ENCODE data around the gene LPP. TPM values are rescaled to one million over a fixed set of nuclear protein-coding genes. Genes with fewer than 3 reads are reported as not detected.

LPP gene
- total RNA-seq, 1 experiment from 2014 or later: 20.4 TPM

DNA sequence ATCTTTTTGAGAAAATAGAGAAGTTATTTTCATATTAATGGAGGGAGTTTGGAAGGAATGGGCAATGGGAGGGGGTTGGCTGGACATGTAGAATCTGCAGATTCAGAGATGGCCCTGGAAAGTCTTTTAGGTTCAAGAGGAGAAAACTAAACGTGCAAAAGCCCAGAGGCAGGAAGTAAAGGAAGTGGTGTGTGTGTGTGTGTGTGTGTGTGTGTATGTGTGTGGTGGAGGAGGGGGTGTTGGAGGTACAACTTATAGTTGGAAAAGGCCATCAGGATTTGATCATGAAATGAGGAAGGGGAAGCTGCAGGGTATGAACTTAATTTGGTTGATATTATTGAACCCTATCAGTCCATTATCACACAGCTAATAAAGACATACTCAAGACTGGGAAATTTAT, 5.6 kb upstream of the LPP start:
- Histone ChIP-seq H3K4me1 (ENCODE audit: insufficient read depth, low read length) (peaks cover 12% of the 10 kb centered on the region), H3K9ac (ENCODE audit: low read length) (no peak overlapping the region), H3K27me3 (ENCODE audit: low read length) (no peaks in the 10 kb centered on the region), H2AFZ (ENCODE audit: low read length) (no peak overlapping the region), H3K27ac (ENCODE audit: low read length) (no peak overlapping the region), H3F3A (ENCODE audit: low read length, unreplicated experiment) (no peaks in the 10 kb centered on the region), H3K36me3 (ENCODE audit: low read depth, low read length) (no peaks in the 10 kb centered on the region), H3K9me3 (ENCODE audit: low read length) (no peaks in the 10 kb centered on the region), H3K79me2 (ENCODE audit: low read length) (peaks cover 4% of the 10 kb centered on the region; the same call in 1 of the 2 replicates), H3K4me3 (ENCODE audit: low read length) (no peak overlapping the region), H3K9me2 (replicated peaks; ENCODE audit: low read length) (no peaks in the 10 kb centered on the region), H4K20me1 (ENCODE audit: low read length) (no peaks in the 10 kb centered on the region), H3K4me2 (ENCODE audit: low read length) (no peak overlapping the region)
- POLR2A ChIA-PET (ENCODE audit: unreplicated experiment): no interaction called here
- intact Hi-C loops (cut with micrococcal nuclease): no loop called here
- CTCF ChIA-PET: no interaction called here
- DNase-seq (no peak), ATAC-seq (no peak)
- BruUV-seq (replicated peaks): no TSS peak
- TF ChIP-seq EZH2phosphoT487 (IDR thresholded peaks at IDR 0.05; ENCODE audit: borderline replicate concordance, low read length): no peak
- TF ChIP-seq EZH2 (IDR thresholded peaks at IDR 0.05; ENCODE audit: low read length, unreplicated experiment): no peak
- TF ChIP-seq, protein P1, sequence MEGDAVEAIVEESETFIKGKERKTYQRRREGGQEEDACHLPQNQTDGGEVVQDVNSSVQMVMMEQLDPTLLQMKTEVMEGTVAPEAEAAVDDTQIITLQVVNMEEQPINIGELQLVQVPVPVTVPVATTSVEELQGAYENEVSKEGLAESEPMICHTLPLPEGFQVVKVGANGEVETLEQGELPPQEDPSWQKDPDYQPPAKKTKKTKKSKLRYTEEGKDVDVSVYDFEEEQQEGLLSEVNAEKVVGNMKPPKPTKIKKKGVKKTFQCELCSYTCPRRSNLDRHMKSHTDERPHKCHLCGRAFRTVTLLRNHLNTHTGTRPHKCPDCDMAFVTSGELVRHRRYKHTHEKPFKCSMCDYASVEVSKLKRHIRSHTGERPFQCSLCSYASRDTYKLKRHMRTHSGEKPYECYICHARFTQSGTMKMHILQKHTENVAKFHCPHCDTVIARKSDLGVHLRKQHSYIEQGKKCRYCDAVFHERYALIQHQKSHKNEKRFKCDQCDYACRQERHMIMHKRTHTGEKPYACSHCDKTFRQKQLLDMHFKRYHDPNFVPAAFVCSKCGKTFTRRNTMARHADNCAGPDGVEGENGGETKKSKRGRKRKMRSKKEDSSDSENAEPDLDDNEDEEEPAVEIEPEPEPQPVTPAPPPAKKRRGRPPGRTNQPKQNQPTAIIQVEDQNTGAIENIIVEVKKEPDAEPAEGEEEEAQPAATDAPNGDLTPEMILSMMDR (conservative IDR thresholded peaks at IDR 0.05; ENCODE audit: low read depth, low read length): no peak

DNA sequence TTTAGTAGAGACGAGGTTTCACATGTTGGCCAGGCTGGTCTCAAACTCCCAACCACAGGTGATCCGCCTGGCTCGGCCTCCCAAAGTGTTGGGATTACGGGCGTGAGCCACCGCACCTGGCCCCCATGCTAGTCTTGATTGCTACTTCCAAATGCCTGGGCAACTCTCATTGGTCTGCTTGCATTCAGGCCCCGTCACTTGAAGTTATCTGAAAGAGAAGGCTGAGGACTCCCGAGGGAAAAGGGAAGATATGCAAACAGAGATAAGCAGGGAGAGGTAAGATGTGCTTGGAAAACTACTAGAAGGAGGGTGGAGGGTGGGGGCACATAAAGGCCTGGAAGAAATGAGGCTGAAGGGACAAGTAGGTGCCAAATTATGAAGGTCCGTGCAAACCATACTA, 4.4 kb upstream of the LPP start:
- H3K27me3 ChIP-seq (ENCODE audit: low read length): no peaks in the 10 kb centered on the region
- H3K36me3 ChIP-seq (ENCODE audit: low read depth, low read length): no peaks in the 10 kb centered on the region
- no peak for DNase-seq
- H3K9me3 ChIP-seq (ENCODE audit: low read length): no peaks in the 10 kb centered on the region
- peaks cover 11% of the 10 kb centered on the region for H3K79me2 ChIP-seq (ENCODE audit: low read length)
- TF ChIP-seq EZH2 (IDR thresholded peaks at IDR 0.05; ENCODE audit: low read length, unreplicated experiment) (no peak), EZH2phosphoT487 (IDR thresholded peaks at IDR 0.05; ENCODE audit: borderline replicate concordance, low read length) (no peak)
- TF ChIP-seq, protein P1 (conservative IDR thresholded peaks at IDR 0.05; ENCODE audit: low read depth, low read length): no peak
- H2AFZ ChIP-seq (ENCODE audit: low read length): no peak overlapping the region
- intact Hi-C loops (cut with micrococcal nuclease): no loop called here
- BruUV-seq (replicated peaks): no TSS peak
- H3K9me2 ChIP-seq (replicated peaks; ENCODE audit: low read length): no peaks in the 10 kb centered on the region
- H3K4me1 ChIP-seq (ENCODE audit: insufficient read depth, low read length): peaks cover 17% of the 10 kb centered on the region
- POLR2A ChIA-PET (ENCODE audit: unreplicated experiment): no interaction called here
- H3K9ac ChIP-seq (ENCODE audit: low read length): no peak overlapping the region
- H4K20me1 ChIP-seq (ENCODE audit: low read length): no peaks in the 10 kb centered on the region
- no peak for ATAC-seq
- no peaks in the 10 kb centered on the region for H3F3A ChIP-seq (ENCODE audit: low read length, unreplicated experiment)
- H3K4me2 ChIP-seq (ENCODE audit: low read length): no peak overlapping the region
- no peak overlapping the region for H3K4me3 ChIP-seq (ENCODE audit: low read length)
- no peak overlapping the region for H3K27ac ChIP-seq (ENCODE audit: low read length)
- CTCF ChIA-PET: no interaction called here

DNA sequence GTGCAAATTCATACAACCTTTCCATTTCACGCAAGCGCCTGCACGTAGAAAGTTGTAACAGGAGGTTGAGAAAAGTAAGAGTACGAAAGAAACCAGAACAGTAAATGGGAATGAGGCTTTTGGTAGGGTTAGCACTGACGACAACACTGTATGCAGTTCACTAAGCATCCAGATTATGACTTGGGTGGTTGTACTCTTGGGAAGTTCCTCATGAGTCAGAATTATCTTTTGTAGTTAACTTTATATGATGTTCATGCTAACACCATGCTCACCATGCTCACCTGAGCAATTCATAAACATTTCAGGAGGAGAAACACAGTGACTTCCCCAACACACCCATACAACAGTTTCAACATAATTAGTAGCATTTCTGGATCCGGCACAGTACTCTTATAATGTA, 3.0 kb upstream of the LPP start:
- no peak for DNase-seq
- no peak overlapping the region for H3K9ac ChIP-seq (ENCODE audit: low read length)
- TF ChIP-seq, protein P1 (conservative IDR thresholded peaks at IDR 0.05; ENCODE audit: low read depth, low read length): no peak
- TF ChIP-seq EZH2 (IDR thresholded peaks at IDR 0.05; ENCODE audit: low read length, unreplicated experiment) (no peak), EZH2phosphoT487 (IDR thresholded peaks at IDR 0.05; ENCODE audit: borderline replicate concordance, low read length) (no peak)
- H2AFZ ChIP-seq (ENCODE audit: low read length): no peak overlapping the region
- H3K79me2 ChIP-seq (ENCODE audit: low read length): peaks cover 25% of the 10 kb centered on the region
- no peak overlapping the region for H3K27ac ChIP-seq (ENCODE audit: low read length)
- H3K4me1 ChIP-seq (ENCODE audit: insufficient read depth, low read length): peaks cover 26% of the 10 kb centered on the region
- ChIA-PET CTCF (no interaction called here), POLR2A (ENCODE audit: unreplicated experiment) (no interaction called here)
- no peak overlapping the region for H3K4me3 ChIP-seq (ENCODE audit: low read length)
- no peak for ATAC-seq
- intact Hi-C loops (cut with micrococcal nuclease): loop anchor here (5.0 kb wide), 3 partner anchors 114 to 801 kb away; no protein-coding TSS in a partner anchor
- H3K36me3 ChIP-seq (ENCODE audit: low read depth, low read length): no peaks in the 10 kb centered on the region
- no peaks in the 10 kb centered on the region for H3K27me3 ChIP-seq (ENCODE audit: low read length)
- no TSS peak for BruUV-seq (replicated peaks)
- no peaks in the 10 kb centered on the region for H3K9me3 ChIP-seq (ENCODE audit: low read length)
- H3F3A ChIP-seq (ENCODE audit: low read length, unreplicated experiment): no peaks in the 10 kb centered on the region
- no peak overlapping the region for H3K4me2 ChIP-seq (ENCODE audit: low read length)
- no peaks in the 10 kb centered on the region for H3K9me2 ChIP-seq (replicated peaks; ENCODE audit: low read length)
- H4K20me1 ChIP-seq (ENCODE audit: low read length): no peaks in the 10 kb centered on the region

Measured in PC-3 (cell line).